Measurements from ENCODE around the gene MAD2L2.

DNA sequence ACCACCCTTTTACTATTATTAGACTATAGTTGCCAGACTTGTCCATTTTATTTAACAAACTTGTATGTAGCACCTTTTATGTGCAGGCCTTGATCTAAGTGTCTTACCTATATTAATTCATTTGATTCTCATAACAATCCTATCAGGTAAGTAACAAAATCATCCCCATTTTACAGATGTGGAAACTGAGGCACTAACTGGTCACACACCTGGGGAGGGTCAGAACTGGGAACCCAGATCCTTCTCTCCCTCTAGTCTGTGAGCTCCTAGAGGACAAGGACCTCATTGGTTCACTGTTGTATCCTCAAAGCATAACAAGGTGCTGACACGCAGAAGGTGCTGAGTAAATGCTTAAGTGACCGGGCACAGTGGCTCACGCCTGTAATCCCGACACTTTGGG is 41.6 kb downstream of the MAD2L2 start:
- TF ChIP-seq, protein P1, sequence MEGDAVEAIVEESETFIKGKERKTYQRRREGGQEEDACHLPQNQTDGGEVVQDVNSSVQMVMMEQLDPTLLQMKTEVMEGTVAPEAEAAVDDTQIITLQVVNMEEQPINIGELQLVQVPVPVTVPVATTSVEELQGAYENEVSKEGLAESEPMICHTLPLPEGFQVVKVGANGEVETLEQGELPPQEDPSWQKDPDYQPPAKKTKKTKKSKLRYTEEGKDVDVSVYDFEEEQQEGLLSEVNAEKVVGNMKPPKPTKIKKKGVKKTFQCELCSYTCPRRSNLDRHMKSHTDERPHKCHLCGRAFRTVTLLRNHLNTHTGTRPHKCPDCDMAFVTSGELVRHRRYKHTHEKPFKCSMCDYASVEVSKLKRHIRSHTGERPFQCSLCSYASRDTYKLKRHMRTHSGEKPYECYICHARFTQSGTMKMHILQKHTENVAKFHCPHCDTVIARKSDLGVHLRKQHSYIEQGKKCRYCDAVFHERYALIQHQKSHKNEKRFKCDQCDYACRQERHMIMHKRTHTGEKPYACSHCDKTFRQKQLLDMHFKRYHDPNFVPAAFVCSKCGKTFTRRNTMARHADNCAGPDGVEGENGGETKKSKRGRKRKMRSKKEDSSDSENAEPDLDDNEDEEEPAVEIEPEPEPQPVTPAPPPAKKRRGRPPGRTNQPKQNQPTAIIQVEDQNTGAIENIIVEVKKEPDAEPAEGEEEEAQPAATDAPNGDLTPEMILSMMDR (IDR thresholded peaks at IDR 0.05; ENCODE audit: low read depth, low read length, poor library complexity, severe bottlenecking) = no peak
- no peak for TF ChIP-seq EZH2phosphoT487 (IDR thresholded peaks at IDR 0.05; ENCODE audit: borderline replicate concordance, low read length)

Measured in DOHH2 (cell line).